Measurements from ENCODE around the gene PADI6. TPM values are rescaled to one million over a fixed set of nuclear protein-coding genes. Genes with fewer than 3 reads are reported as not detected.

PADI6 gene
- total and polyA plus RNA-seq, 7 experiments from 2014 or later: not detected

DNA sequence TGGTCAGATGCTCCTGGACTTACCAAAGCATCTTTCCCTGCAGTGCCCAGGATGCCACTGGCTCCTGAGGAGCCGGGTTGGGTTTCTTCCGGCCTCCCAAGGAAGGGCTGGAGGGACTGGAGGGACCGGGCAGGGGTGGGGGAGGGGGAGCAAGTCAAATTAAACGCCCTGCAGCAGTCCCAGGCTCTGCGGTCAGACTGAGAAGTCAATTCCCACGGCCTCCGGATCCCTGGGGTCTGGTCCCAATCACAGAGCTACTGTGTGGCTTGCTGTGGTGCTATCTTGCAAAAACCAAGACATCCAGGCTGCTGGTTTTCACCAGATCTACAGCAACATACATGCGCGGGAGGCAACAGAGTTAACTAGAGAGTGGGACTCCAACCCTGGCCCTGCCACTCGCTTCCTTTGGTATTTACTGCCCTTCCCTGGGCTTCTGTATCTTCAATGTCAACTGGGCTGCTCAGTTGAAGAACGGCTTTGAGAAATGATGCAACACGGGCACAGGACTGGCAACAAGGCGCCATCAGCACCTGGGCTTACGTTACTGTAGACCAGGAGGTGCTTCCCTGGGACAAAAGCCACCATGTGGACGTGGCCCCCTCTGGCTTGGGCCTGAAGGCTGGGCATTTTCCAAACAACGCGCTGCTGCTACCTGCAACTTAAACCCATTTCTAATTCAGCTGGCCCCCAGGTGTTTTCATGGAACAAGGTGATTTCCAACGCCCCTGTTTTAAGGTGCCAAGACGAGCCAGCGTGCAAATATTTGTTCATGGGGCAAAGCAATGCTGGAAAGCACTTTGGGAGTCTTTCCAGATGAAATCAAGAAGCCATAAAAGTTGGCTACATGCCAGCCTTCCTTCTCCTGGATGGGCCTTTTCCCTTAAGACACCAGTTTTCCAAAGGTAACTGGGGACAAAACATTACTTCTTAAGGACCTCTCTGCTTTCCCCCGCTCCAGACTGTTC is 56.0 kb downstream of the PADI6 start:
- ChIA-PET CTCF (no interaction called here), POLR2A (no interaction called here)
- no peak overlapping the region for H3K4me3 Mint-ChIP-seq
- no peak overlapping the region for H3K27ac ChIP-seq (ENCODE audit: low read depth, low read length)
- H3K36me3 Mint-ChIP-seq: peaks cover 12 to 33% (median 17%) of the 10 kb centered on the region in 5 donors
- no peaks in the 10 kb centered on the region for H3K27me3 Mint-ChIP-seq
- peaks cover 13 to 26% (median 17%) of the 10 kb centered on the region in 7 donors for H3K4me1 Mint-ChIP-seq
- H3K27me3 ChIP-seq (ENCODE audit: control insufficient read depth in 2 of 2, insufficient read depth in 2 of 2, low read length in 2 of 2): no peaks in the 10 kb centered on the region
- intact Hi-C loops (cut with micrococcal nuclease): loop anchor here in 1 of 2 donors (10.0 kb wide), 1 partner anchor 47 kb away; no protein-coding TSS in a partner anchor
- no peak overlapping the region for H3K4me3 ChIP-seq (ENCODE audit: low read length)
- no peaks in the 10 kb centered on the region for H3K4me1 ChIP-seq (ENCODE audit: control insufficient read depth in 2 of 2, insufficient read depth in 2 of 2, low read length in 2 of 2)
- ATAC-seq: no peak
- H3K36me3 ChIP-seq (ENCODE audit: control insufficient read depth in 2 of 3, insufficient read depth in 3 of 3, low read length in 3 of 3): peaks cover 7 to 75% (median 12%) of the 10 kb centered on the region in 3 experiments
- peak overlapping the region in 1 of 9 donors; percentile 52 for H3K27ac Mint-ChIP-seq
- H3K9me3 Mint-ChIP-seq: no peaks in the 10 kb centered on the region
- DNase-seq: no peak
- H3K9me3 ChIP-seq (ENCODE audit: control insufficient read depth in 2 of 3, low read length in 3 of 3): no peaks in the 10 kb centered on the region

GRCh38 chr1:17429183-17429582 is 57.2 kb downstream of the PADI6 start:
- H3K9me3 ChIP-seq (ENCODE audit: control insufficient read depth in 2 of 3, low read length in 3 of 3): no peaks in the 10 kb centered on the region
- intact Hi-C loops (cut with micrococcal nuclease): loop anchor here in 1 of 2 donors (10.0 kb wide), 1 partner anchor 46 kb away; no protein-coding TSS in a partner anchor
- no peaks in the 10 kb centered on the region for H3K27me3 ChIP-seq (ENCODE audit: control insufficient read depth in 2 of 2, insufficient read depth in 2 of 2, low read length in 2 of 2)
- ChIA-PET CTCF (no interaction called here), POLR2A (no interaction called here)
- H3K27ac ChIP-seq (ENCODE audit: low read depth, low read length): no peak overlapping the region
- H3K36me3 Mint-ChIP-seq: peaks cover 9 to 29% (median 16%) of the 10 kb centered on the region in 5 donors
- no peak for ATAC-seq
- no peak for DNase-seq
- H3K36me3 ChIP-seq (ENCODE audit: control insufficient read depth in 2 of 3, insufficient read depth in 3 of 3, low read length in 3 of 3): peaks cover 7 to 74% (median 12%) of the 10 kb centered on the region in 3 experiments
- H3K27ac Mint-ChIP-seq: peak overlapping the region in 1 of 9 donors; percentile 52
- H3K27me3 Mint-ChIP-seq: no peaks in the 10 kb centered on the region
- no peak overlapping the region for H3K4me3 Mint-ChIP-seq
- H3K4me3 ChIP-seq (ENCODE audit: low read length): no peak overlapping the region
- H3K9me3 Mint-ChIP-seq: no peaks in the 10 kb centered on the region
- peaks cover 15 to 32% (median 24%) of the 10 kb centered on the region in 7 donors for H3K4me1 Mint-ChIP-seq
- no peaks in the 10 kb centered on the region for H3K4me1 ChIP-seq (ENCODE audit: control insufficient read depth in 2 of 2, insufficient read depth in 2 of 2, low read length in 2 of 2)

- Histone ChIP-seq H3K9me3 (ENCODE audit: control insufficient read depth in 2 of 3, low read length in 3 of 3) (no peaks in the 10 kb centered on the region), H3K4me1 (ENCODE audit: control insufficient read depth in 2 of 2, insufficient read depth in 2 of 2, low read length in 2 of 2) (peaks cover 8 to 10% of the 10 kb centered on the region in 2 donors), H3K4me3 (ENCODE audit: low read length) (no peak overlapping the region), H3K27ac (ENCODE audit: low read depth, low read length) (no peak overlapping the region), H3K36me3 (ENCODE audit: control insufficient read depth in 2 of 3, insufficient read depth in 3 of 3, low read length in 3 of 3) (peaks cover 0 to 51% (median 8%) of the 10 kb centered on the region in 3 experiments), H3K27me3 (ENCODE audit: control insufficient read depth in 2 of 2, insufficient read depth in 2 of 2, low read length in 2 of 2) (no peaks in the 10 kb centered on the region)
- ChIA-PET CTCF (no interaction called here), POLR2A (no interaction called here)
- Mint-ChIP-seq H3K36me3 (peaks cover 0 to 13% (median 3%) of the 10 kb centered on the region in 5 donors), H3K27ac (peak overlapping the region in 3 of 9 donors; percentile 18 to 76 (median 48)), H3K9me3 (no peaks in the 10 kb centered on the region), H3K4me1 (peaks cover 26 to 60% (median 53%) of the 10 kb centered on the region in 7 donors), H3K27me3 (no peaks in the 10 kb centered on the region), H3K4me3 (no peak overlapping the region)
- DNase-seq: no peak
- intact Hi-C loops (cut with micrococcal nuclease): no loop called here
- no peak for ATAC-seq
These were observed 60.4 kb downstream of the PADI6 start for GRCh38 chr1:17432412-17432811.

GRCh38 chr1:17433261-17433660 is 61.3 kb downstream of the PADI6 start:
- no peaks in the 10 kb centered on the region for H3K9me3 Mint-ChIP-seq
- DNase-seq: no peak
- peak overlapping the region in 1 of 9 donors; percentile 81 for H3K27ac Mint-ChIP-seq
- no peak overlapping the region for H3K4me3 Mint-ChIP-seq
- Histone ChIP-seq H3K4me3 (ENCODE audit: low read length) (no peak overlapping the region), H3K27ac (ENCODE audit: low read depth, low read length) (no peak overlapping the region), H3K36me3 (ENCODE audit: control insufficient read depth in 2 of 3, insufficient read depth in 3 of 3, low read length in 3 of 3) (peaks cover 0 to 42% (median 0%) of the 10 kb centered on the region in 3 experiments), H3K27me3 (ENCODE audit: control insufficient read depth in 2 of 2, insufficient read depth in 2 of 2, low read length in 2 of 2) (no peaks in the 10 kb centered on the region), H3K9me3 (ENCODE audit: control insufficient read depth in 2 of 3, low read length in 3 of 3) (no peaks in the 10 kb centered on the region), H3K4me1 (ENCODE audit: control insufficient read depth in 2 of 2, insufficient read depth in 2 of 2, low read length in 2 of 2) (peaks cover 8 to 11% of the 10 kb centered on the region in 2 donors)
- no peaks in the 10 kb centered on the region for H3K27me3 Mint-ChIP-seq
- peaks cover 26 to 60% (median 53%) of the 10 kb centered on the region in 7 donors for H3K4me1 Mint-ChIP-seq
- ChIA-PET CTCF (no interaction called here), POLR2A (no interaction called here)
- intact Hi-C loops (cut with micrococcal nuclease): no loop called here
- ATAC-seq: no peak
- H3K36me3 Mint-ChIP-seq: peaks cover 0 to 13% (median 3%) of the 10 kb centered on the region in 5 donors

DNA sequence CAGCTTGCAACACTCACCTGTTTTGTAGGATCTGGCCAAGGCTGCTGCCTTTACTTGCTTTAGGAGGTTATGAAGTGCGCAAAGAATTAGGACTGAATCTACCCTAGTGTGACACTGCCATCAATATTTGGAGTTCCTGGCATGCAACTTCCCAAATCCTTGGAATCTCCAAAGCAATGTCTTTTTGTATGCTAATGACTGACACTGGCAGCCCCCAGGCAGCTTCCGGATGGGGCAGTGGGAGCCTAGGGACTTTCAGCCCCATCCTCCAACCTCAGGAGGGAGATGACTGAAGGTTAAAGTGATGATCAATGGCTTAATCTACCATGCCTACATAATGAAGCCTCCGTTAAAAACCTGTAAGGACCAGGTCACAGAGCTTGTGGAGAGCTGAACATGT is 62.0 kb downstream of the PADI6 start:
- Histone ChIP-seq H3K27ac (ENCODE audit: low read depth, low read length) (no peak overlapping the region), H3K4me1 (ENCODE audit: control insufficient read depth in 2 of 2, insufficient read depth in 2 of 2, low read length in 2 of 2) (peaks cover 8 to 11% of the 10 kb centered on the region in 2 donors), H3K36me3 (ENCODE audit: control insufficient read depth in 2 of 3, insufficient read depth in 3 of 3, low read length in 3 of 3) (peaks cover 0 to 41% (median 0%) of the 10 kb centered on the region in 3 experiments), H3K4me3 (ENCODE audit: low read length) (no peak overlapping the region), H3K9me3 (ENCODE audit: control insufficient read depth in 2 of 3, low read length in 3 of 3) (no peaks in the 10 kb centered on the region), H3K27me3 (ENCODE audit: control insufficient read depth in 2 of 2, insufficient read depth in 2 of 2, low read length in 2 of 2) (no peaks in the 10 kb centered on the region)
- peaks cover 0 to 11% (median 0%) of the 10 kb centered on the region in 5 donors for H3K36me3 Mint-ChIP-seq
- H3K4me3 Mint-ChIP-seq: peak overlapping the region in 2 of 10 donors; percentile 6 to 15
- ATAC-seq: no peak
- intact Hi-C loops (cut with micrococcal nuclease): no loop called here
- H3K27ac Mint-ChIP-seq: peak overlapping the region in 7 of 9 donors; percentile 21 to 86 (median 54)
- peaks cover 23 to 58% (median 53%) of the 10 kb centered on the region in 7 donors for H3K4me1 Mint-ChIP-seq
- CTCF ChIA-PET: no interaction called here
- no peaks in the 10 kb centered on the region for H3K9me3 Mint-ChIP-seq
- POLR2A ChIA-PET: no interaction called here
- DNase-seq: no peak
- no peaks in the 10 kb centered on the region for H3K27me3 Mint-ChIP-seq

- H3K36me3 ChIP-seq (ENCODE audit: control insufficient read depth in 2 of 3, insufficient read depth in 3 of 3, low read length in 3 of 3): peaks cover 0 to 39% (median 0%) of the 10 kb centered on the region in 3 experiments
- Mint-ChIP-seq H3K36me3 (peaks cover 0 to 13% (median 0%) of the 10 kb centered on the region in 5 donors), H3K4me3 (peak overlapping the region in 2 of 10 donors; percentile 10 to 68), H3K4me1 (peaks cover 23 to 58% (median 52%) of the 10 kb centered on the region in 7 donors), H3K9me3 (no peaks in the 10 kb centered on the region), H3K27ac (peak overlapping the region in 6 of 9 donors; percentile 21 to 86 (median 65)), H3K27me3 (no peaks in the 10 kb centered on the region)
- ChIA-PET POLR2A (no interaction called here), CTCF (interaction anchor here (1.2 kb wide), 1 partner anchor 18 kb away, joined by 3 read pairs; no protein-coding TSS in a partner anchor)
- intact Hi-C loops (cut with micrococcal nuclease): no loop called here
- H3K27me3 ChIP-seq (ENCODE audit: control insufficient read depth in 2 of 2, insufficient read depth in 2 of 2, low read length in 2 of 2): no peaks in the 10 kb centered on the region
- no peaks in the 10 kb centered on the region for H3K9me3 ChIP-seq (ENCODE audit: control insufficient read depth in 2 of 3, low read length in 3 of 3)
- H3K4me1 ChIP-seq (ENCODE audit: control insufficient read depth in 2 of 2, insufficient read depth in 2 of 2, low read length in 2 of 2): peaks cover 8 to 11% of the 10 kb centered on the region in 2 donors
- no peak for DNase-seq
- no peak overlapping the region for H3K27ac ChIP-seq (ENCODE audit: low read depth, low read length)
- no peak overlapping the region for H3K4me3 ChIP-seq (ENCODE audit: low read length)
- ATAC-seq: no peak
These were observed 62.6 kb downstream of the PADI6 start for GRCh38 chr1:17434601-17435000.

All from naive thymus-derived CD4-positive, alpha-beta T cell (primary cell).